Prostate gland (tissue), 2 donors: ENCODE data around the gene ORC3. TPM values are rescaled to one million over a fixed set of nuclear protein-coding genes. Genes with fewer than 3 reads are reported as not detected.

ENCODE experiments used
- DNase-seq: peaks from one replicate; pipeline ENCODE4 v3.0.0-alpha.2; 2019; ENCODE audit warnings: low spot score
- H3K27ac ChIP-seq, 2 donors: fragments of 200-600 bp; sonication (generic); 2 replicates each; pipeline ENCODE4 v1.5.1; 2017 to 2019
- H3K27me3 ChIP-seq: fragments of 200-600 bp; sonication (generic); replicated peaks from 2 replicates; pipeline ENCODE4 v1.5.1; 2019; ENCODE audit not compliant: insufficient read depth
- H3K36me3 ChIP-seq, 2 donors: fragments of 200-600 bp; sonication (generic); 1 replicate in 1 of 2; 2 replicates in 1 of 2; pipeline versions ENCODE4 v1.5.1 to v1.8.1; 2017 to 2019
- H3K4me1 ChIP-seq: fragments of 200-600 bp; sonication (generic); replicated peaks from 2 replicates; pipeline ENCODE4 v1.5.1; 2019
- H3K4me3 ChIP-seq, 2 donors: fragments of 200-600 bp; sonication (generic); 2 replicates each; pipeline ENCODE4 v1.5.1; 2017 to 2019
- H3K9me3 ChIP-seq: fragments of 200-600 bp; sonication (generic); 2 replicates; pipeline ENCODE4 v1.5.1; 2017
- CTCF ChIP-seq, 4 experiments: fragments of 200-600 bp in 2 of 4; fragments of 450-650 bp in 2 of 4; sonication (generic) in 2 of 4; IDR thresholded peaks; 1 replicate in 3 of 4; 2 replicates in 1 of 4; pipeline ENCODE4 v1.5.1; 2016 to 2019; ENCODE audit warnings: antibody characterized with exemption in 4 of 4, mild to moderate bottlenecking in 2 of 4, moderate library complexity in 2 of 4
- POLR2A ChIP-seq: fragments of 450-650 bp; IDR thresholded peaks from one replicate; pipeline ENCODE4 v1.6.1; 2016; ENCODE audit warnings: antibody characterized with exemption, mild to moderate bottlenecking
- POLR2AphosphoS5 ChIP-seq: sonication (generic); formaldehyde crosslinking; IDR thresholded peaks from one replicate; pipeline ENCODE4 v1.6.1; 2017; ENCODE audit warnings: antibody characterized with exemption
- WGBS: methylation state at CpG from one replicate; pipeline ENCODE4 v1.1.5; 2018; 5-methylcytosine and 5-hydroxymethylcytosine counted together
- intact Hi-C: fragments of 100-400 bp; cut with DNase I; formaldehyde crosslinking; loops from one replicate; pipeline ENCODE4 v1.14.2; 2022
- total RNA-seq, 2 donors: library from RNA; depleted of rRNA; stranded (reverse); fragments of >200 nt; gene quantifications; one replicate each; pipeline ENCODE4 v1.1.0, GENCODE V29; 2016

ORC3 gene
- total RNA-seq, 2 donors from 2014 or later = 18.5 to 30.9 TPM

GRCh38 chr6:87558446-87558845 lies 31.5 kb upstream of the ORC3 start:
- TF ChIP-seq CTCF (IDR thresholded peaks at IDR 0.05) (no peak), POLR2AphosphoS5 (no peak), POLR2A (no peak)
- Histone ChIP-seq H3K27me3 (no peaks in the 10 kb centered on the region), H3K4me3 (no peak overlapping the region), H3K36me3 (no peaks in the 10 kb centered on the region), H3K27ac (no peak overlapping the region), H3K9me3 (no peaks in the 10 kb centered on the region), H3K4me1 (no peaks in the 10 kb centered on the region)
- no peak for DNase-seq
- intact Hi-C loops = no loop called here

- Histone ChIP-seq H3K9me3 (no peaks in the 10 kb centered on the region), H3K4me3 (no peak overlapping the region), H3K27me3 (no peaks in the 10 kb centered on the region), H3K36me3 (no peaks in the 10 kb centered on the region), H3K27ac (no peak overlapping the region), H3K4me1 (no peaks in the 10 kb centered on the region)
- WGBS = 77% methylated on average over 1 of the region's 1 CpG
- intact Hi-C loops = no loop called here
- no peak for DNase-seq
- TF ChIP-seq POLR2AphosphoS5 = no peak
- TF ChIP-seq POLR2A = no peak
- no peak for TF ChIP-seq CTCF (IDR thresholded peaks at IDR 0.05)
These were observed 28.9 kb upstream of the ORC3 start for GRCh38 chr6:87561017-87561416.

- intact Hi-C loops = no loop called here
These were observed 17.9 kb upstream of the ORC3 start for GRCh38 chr6:87572021-87572420.

GRCh38 chr6:87572883-87573282 lies 17.1 kb upstream of the ORC3 start:
- TF ChIP-seq POLR2AphosphoS5 = no peak
- no peak for TF ChIP-seq CTCF (IDR thresholded peaks at IDR 0.05)
- TF ChIP-seq POLR2A = no peak
- Histone ChIP-seq H3K9me3 (no peaks in the 10 kb centered on the region), H3K27me3 (no peaks in the 10 kb centered on the region), H3K27ac (peak overlapping the region in 1 of 2 donors; percentile 25), H3K36me3 (no peaks in the 10 kb centered on the region), H3K4me3 (no peak overlapping the region), H3K4me1 (peaks cover 5% of the 10 kb centered on the region)
- DNase-seq = no peak
- WGBS = 88% methylated on average over 3 of the region's 3 CpGs
- intact Hi-C loops = no loop called here

More at GRCh38 chr6:87572021-87572420, 17.9 kb upstream of the ORC3 start:
- TF ChIP-seq POLR2A (no peak), CTCF (IDR thresholded peaks at IDR 0.05) (no peak), POLR2AphosphoS5 (no peak)
- H3K4me1 ChIP-seq = peaks cover 5% of the 10 kb centered on the region
- no peaks in the 10 kb centered on the region for H3K9me3 ChIP-seq
- H3K27me3 ChIP-seq = no peaks in the 10 kb centered on the region
- H3K27ac ChIP-seq = peak overlapping the region; percentile 2 to 45
- no peak overlapping the region for H3K4me3 ChIP-seq
- 39% methylated on average over 4 of the region's 4 CpGs for WGBS
- no peak for DNase-seq
- no peaks in the 10 kb centered on the region for H3K36me3 ChIP-seq

- no peak for DNase-seq
- 89% methylated on average over 5 of the region's 5 CpGs for WGBS
- no peaks in the 10 kb centered on the region for H3K27me3 ChIP-seq
- H3K9me3 ChIP-seq = no peaks in the 10 kb centered on the region
- intact Hi-C loops = no loop called here
- H3K4me1 ChIP-seq = peaks cover 5% of the 10 kb centered on the region
- peak overlapping the region in 1 of 2 donors; percentile 25 for H3K27ac ChIP-seq
- H3K4me3 ChIP-seq = no peak overlapping the region
- no peak for TF ChIP-seq POLR2AphosphoS5
- no peak for TF ChIP-seq CTCF (IDR thresholded peaks at IDR 0.05)
- no peak for TF ChIP-seq POLR2A
- H3K36me3 ChIP-seq = no peaks in the 10 kb centered on the region
These were observed 16.5 kb upstream of the ORC3 start for GRCh38 chr6:87573307-87574024.
